ENCODE data around the gene MTUS2.
A peak's percentile ranks its signal among the peaks of the same experiment; 100 is the strongest.

The MTUS2 gene

GRCh38 chr13:29423050-29423449 lies 602.9 kb downstream of the MTUS2 start:
- no peak for DNase-seq

GRCh38 chr13:29427937-29428309 lies 607.8 kb downstream of the MTUS2 start:
- DNase-seq = no peak

- DNase-seq = peak; percentile 31
Measured at GRCh38 chr13:29428310-29429181, 608.4 kb downstream of the MTUS2 start.

- DNase-seq = no peak
Measured at GRCh38 chr13:29429286-29429900, 609.3 kb downstream of the MTUS2 start.

GRCh38 chr13:29434217-29434945 lies 614.2 kb downstream of the MTUS2 start:
- no peak for DNase-seq

GRCh38 chr13:29435125-29435911 lies 615.2 kb downstream of the MTUS2 start:
- peak; percentile 84 for DNase-seq

- peak; percentile 73 for DNase-seq
Measured at GRCh38 chr13:29436291-29436690, 616.2 kb downstream of the MTUS2 start.

GRCh38 chr13:29436721-29437280 lies 616.7 kb downstream of the MTUS2 start:
- DNase-seq = no peak

- no peak for DNase-seq
Measured at GRCh38 chr13:29438769-29439168, 618.6 kb downstream of the MTUS2 start.

- no peak for DNase-seq
Measured at GRCh38 chr13:29439601-29440388, 619.7 kb downstream of the MTUS2 start.

- no peak for DNase-seq
Measured at GRCh38 chr13:29441306-29441705, 621.2 kb downstream of the MTUS2 start.

GRCh38 chr13:29446016-29446415 lies 625.9 kb downstream of the MTUS2 start:
- DNase-seq = no peak

- no peak for DNase-seq
Measured at GRCh38 chr13:29448174-29448573, 628.0 kb downstream of the MTUS2 start.

GRCh38 chr13:29449726-29450125 lies 629.6 kb downstream of the MTUS2 start:
- no peak for DNase-seq

- no peak for DNase-seq
Measured at GRCh38 chr13:29451976-29452375, 631.8 kb downstream of the MTUS2 start.

GRCh38 chr13:29452773-29453616 lies 632.9 kb downstream of the MTUS2 start:
- no peak for DNase-seq

GRCh38 chr13:29453617-29454011 lies 633.5 kb downstream of the MTUS2 start:
- DNase-seq = no peak

GRCh38 chr13:29454931-29455481 lies 634.9 kb downstream of the MTUS2 start:
- DNase-seq = peak; percentile 37

GRCh38 chr13:29456419-29456818 lies 636.3 kb downstream of the MTUS2 start:
- no peak for DNase-seq

GRCh38 chr13:29457299-29457698 lies 637.2 kb downstream of the MTUS2 start:
- peak; percentile 85 for DNase-seq
